Neural cell (in vitro differentiated cells): Measurements from ENCODE around the gene VMAC. TPM values are rescaled to one million over a fixed set of nuclear protein-coding genes. Genes with fewer than 3 reads are reported as not detected.

Experiments used
- H2AFZ ChIP-seq: fragments of 200-600, 300-800 bp; sonication (generic), shearing (Covaris generic); 2 replicates; pipeline ENCODE4 v1.6.0; 2014; ENCODE audit warnings: low read depth, mild to moderate bottlenecking, antibody characterized with exemption, low read length, moderate library complexity
- H3F3A ChIP-seq: fragments of 200-600 bp; shearing (Covaris generic); 2 replicates; pipeline ENCODE4 v1.6.1; 2016; ENCODE audit warnings: mild to moderate bottlenecking, moderate library complexity, mixed read lengths, antibody characterized with exemption, low read length; ENCODE audit not compliant: insufficient read depth, poor library complexity, severe bottlenecking
- H3K27ac ChIP-seq: fragments of 200-600, 300-800 bp; sonication (generic), shearing (Covaris generic); 2 replicates; pipeline ENCODE4 v1.5.1; 2014; ENCODE audit warnings: mild to moderate bottlenecking, low read length, moderate library complexity
- H3K27me3 ChIP-seq: fragments of 300-800, 200-600 bp; sonication (generic), shearing (Covaris generic); 2 replicates; pipeline ENCODE4 v1.6.0; 2014; ENCODE audit warnings: mild to moderate bottlenecking, low read depth, low read length, moderate library complexity; ENCODE audit not compliant: insufficient read depth
- H3K36me3 ChIP-seq: fragments of 300-800, 200-600 bp; sonication (generic), shearing (Covaris generic); 2 replicates; pipeline ENCODE4 v1.5.1; 2014; ENCODE audit warnings: mild to moderate bottlenecking, antibody characterized with exemption, low read length, moderate library complexity; ENCODE audit not compliant: insufficient read depth
- H3K4me2 ChIP-seq: fragments of 300-800, 200-600 bp; sonication (generic), shearing (Covaris generic); 2 replicates; pipeline ENCODE4 v1.6.0; 2014; ENCODE audit warnings: mild to moderate bottlenecking, low read length
- H3K4me3 ChIP-seq: fragments of 300-800, 200-600 bp; sonication (generic), shearing (Covaris generic); 2 replicates; pipeline ENCODE4 v1.5.1; 2014; ENCODE audit warnings: mild to moderate bottlenecking, low read length, moderate library complexity
- H3K79me2 ChIP-seq: fragments of 200-600 bp; shearing (Covaris generic); replicated peaks from 2 replicates; pipeline ENCODE4 v1.6.0; 2014; ENCODE audit warnings: mild to moderate bottlenecking, low read length, moderate library complexity; ENCODE audit not compliant: insufficient read depth
- H3K9ac ChIP-seq: fragments of 300-800, 200-600 bp; sonication (generic), shearing (Covaris generic); 2 replicates; pipeline ENCODE4 v1.6.1; 2016; ENCODE audit warnings: mild to moderate bottlenecking, low read length, mixed read lengths
- H3K9me2 ChIP-seq: fragments of 200-600 bp; shearing (Covaris generic); 2 replicates; pipeline ENCODE4 v1.6.1; 2016; ENCODE audit warnings: mild to moderate bottlenecking, low read length, mixed read lengths; ENCODE audit not compliant: insufficient read depth
- H3K9me3 ChIP-seq: fragments of 200-600, 300-800 bp; sonication (generic), shearing (Covaris generic); 2 replicates; pipeline ENCODE4 v1.6.1; 2016; ENCODE audit warnings: mild to moderate bottlenecking, mixed run types, low read length, moderate library complexity, mixed read lengths
- H4K20me1 ChIP-seq: fragments of 200-600 bp; shearing (Covaris generic); 2 replicates; pipeline ENCODE4 v1.6.1; 2016; ENCODE audit warnings: mild to moderate bottlenecking, mixed run types; ENCODE audit not compliant: insufficient read depth
- CTCF ChIP-seq: fragments of 450-650 bp; IDR thresholded peaks from 2 replicates; pipeline ENCODE4 v1.5.1; 2014; ENCODE audit warnings: antibody characterized with exemption, mild to moderate bottlenecking, moderate library complexity; ENCODE audit not compliant: poor library complexity, severe bottlenecking
- EP300 ChIP-seq: fragments of 450-650 bp; conservative IDR thresholded peaks from 2 replicates; pipeline ENCODE4 v1.6.1; 2014; ENCODE audit warnings: antibody characterized with exemption, mild to moderate bottlenecking, moderate library complexity; ENCODE audit not compliant: poor library complexity, severe bottlenecking
- EZH2 ChIP-seq: fragments of 200-600, 300-800 bp; shearing (Covaris generic), sonication (generic); IDR thresholded peaks from 2 replicates; pipeline ENCODE4 v1.6.1; 2014; ENCODE audit warnings: antibody characterized with exemption, low read length, borderline replicate concordance, mild to moderate bottlenecking; ENCODE audit not compliant: insufficient read depth, poor library complexity, severe bottlenecking
- MXI1 ChIP-seq: fragments of 450-650 bp; conservative IDR thresholded peaks from 2 replicates; pipeline ENCODE4 v1.6.1; 2014; ENCODE audit warnings: antibody characterized with exemption, mild to moderate bottlenecking; ENCODE audit not compliant: poor library complexity, severe bottlenecking
- POLR2AphosphoS5 ChIP-seq: IDR thresholded peaks from 2 replicates; pipeline ENCODE4 v1.6.1; 2012
- RAD21 ChIP-seq: fragments of 450-650 bp; conservative IDR thresholded peaks from 2 replicates; pipeline ENCODE4 v1.6.1; 2014; ENCODE audit warnings: antibody characterized with exemption, mild to moderate bottlenecking, moderate library complexity
- REST ChIP-seq: IDR thresholded peaks from 2 replicates; pipeline ENCODE4 v1.6.1; 2012; ENCODE audit warnings: borderline replicate concordance
- SMC3 ChIP-seq: fragments of 450-650 bp; conservative IDR thresholded peaks from 2 replicates; pipeline ENCODE4 v1.6.1; 2014; ENCODE audit warnings: antibody characterized with exemption, mild to moderate bottlenecking, moderate library complexity; ENCODE audit not compliant: poor library complexity
- TAF1 ChIP-seq: IDR thresholded peaks from 2 replicates; pipeline ENCODE4 v1.6.1; 2012; ENCODE audit warnings: low read depth
- polyA plus RNA-seq: library from polyadenylated mRNA; depleted of rRNA; stranded (reverse); fragments of >200 nt; gene quantifications from 2 replicates; pipeline ENCODE4 v1.2.3, GENCODE V29; 2014

VMAC gene
- polyA plus RNA-seq, 1 donor from 2014 or later = 6.0 TPM

- Histone ChIP-seq H3K9ac (no peak overlapping the region), H3K9me3 (no peaks in the 10 kb centered on the region), H3K27me3 (no peaks in the 10 kb centered on the region), H3K79me2 (no peaks in the 10 kb centered on the region), H2AFZ (no peak overlapping the region), H3K9me2 (no peaks in the 10 kb centered on the region), H3K27ac (no peak overlapping the region), H4K20me1 (no peaks in the 10 kb centered on the region), H3K4me3 (no peak overlapping the region), H3F3A (no peaks in the 10 kb centered on the region), H3K4me2 (no peak overlapping the region), H3K36me3 (no peaks in the 10 kb centered on the region)
- no peak for TF ChIP-seq EZH2
Measured at GRCh38 chr19:5917431-5918107, 12.9 kb downstream of the VMAC start.

GRCh38 chr19:5918463-5919079 is 13.9 kb downstream of the VMAC start:
- no peak for TF ChIP-seq MXI1
- TF ChIP-seq CTCF = no peak
- TF ChIP-seq TAF1 = no peak
- no peak for TF ChIP-seq POLR2AphosphoS5
- no peak for TF ChIP-seq EP300
- TF ChIP-seq EZH2 = no peak
- no peak for TF ChIP-seq REST
- no peak for TF ChIP-seq SMC3
- TF ChIP-seq RAD21 = no peak
- Histone ChIP-seq H3K9ac (no peak overlapping the region), H4K20me1 (no peaks in the 10 kb centered on the region), H3F3A (no peaks in the 10 kb centered on the region), H3K4me2 (no peak overlapping the region), H3K36me3 (no peaks in the 10 kb centered on the region), H3K27ac (no peak overlapping the region), H3K27me3 (no peaks in the 10 kb centered on the region), H3K79me2 (no peaks in the 10 kb centered on the region), H3K9me3 (no peaks in the 10 kb centered on the region), H3K4me3 (no peak overlapping the region), H2AFZ (no peak overlapping the region), H3K9me2 (no peaks in the 10 kb centered on the region)
